GM13977 (cell line): Measurements from ENCODE around the gene CARD9.

Experiments
- DNase-seq: peaks from one replicate; pipeline ENCODE4 v3.0.0; 2012; ENCODE audit warnings: low spot score
- in situ Hi-C: fragments of 300-500 bp; cut with MboI; formaldehyde crosslinking; loops from one replicate; pipeline ENCODE4 v1.12.0; 2022; ENCODE audit warnings: low sequenced_read_pairs, low pct_unique_long_range_greater_than_20kb, mixed read lengths, inconsistent platforms; ENCODE audit not compliant: unreplicated experiment
- TF ChIP-seq, protein P1 (sequence below): IDR thresholded peaks from 2 replicates; pipeline ENCODE4 v1.5.1; 2012; ENCODE audit warnings: mild to moderate bottlenecking, control low read depth; ENCODE audit not compliant: insufficient read depth; ENCODE audit errors: extremely low read depth, missing control alignments

The CARD9 gene, protein sequence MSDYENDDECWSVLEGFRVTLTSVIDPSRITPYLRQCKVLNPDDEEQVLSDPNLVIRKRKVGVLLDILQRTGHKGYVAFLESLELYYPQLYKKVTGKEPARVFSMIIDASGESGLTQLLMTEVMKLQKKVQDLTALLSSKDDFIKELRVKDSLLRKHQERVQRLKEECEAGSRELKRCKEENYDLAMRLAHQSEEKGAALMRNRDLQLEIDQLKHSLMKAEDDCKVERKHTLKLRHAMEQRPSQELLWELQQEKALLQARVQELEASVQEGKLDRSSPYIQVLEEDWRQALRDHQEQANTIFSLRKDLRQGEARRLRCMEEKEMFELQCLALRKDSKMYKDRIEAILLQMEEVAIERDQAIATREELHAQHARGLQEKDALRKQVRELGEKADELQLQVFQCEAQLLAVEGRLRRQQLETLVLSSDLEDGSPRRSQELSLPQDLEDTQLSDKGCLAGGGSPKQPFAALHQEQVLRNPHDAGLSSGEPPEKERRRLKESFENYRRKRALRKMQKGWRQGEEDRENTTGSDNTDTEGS

DNA sequence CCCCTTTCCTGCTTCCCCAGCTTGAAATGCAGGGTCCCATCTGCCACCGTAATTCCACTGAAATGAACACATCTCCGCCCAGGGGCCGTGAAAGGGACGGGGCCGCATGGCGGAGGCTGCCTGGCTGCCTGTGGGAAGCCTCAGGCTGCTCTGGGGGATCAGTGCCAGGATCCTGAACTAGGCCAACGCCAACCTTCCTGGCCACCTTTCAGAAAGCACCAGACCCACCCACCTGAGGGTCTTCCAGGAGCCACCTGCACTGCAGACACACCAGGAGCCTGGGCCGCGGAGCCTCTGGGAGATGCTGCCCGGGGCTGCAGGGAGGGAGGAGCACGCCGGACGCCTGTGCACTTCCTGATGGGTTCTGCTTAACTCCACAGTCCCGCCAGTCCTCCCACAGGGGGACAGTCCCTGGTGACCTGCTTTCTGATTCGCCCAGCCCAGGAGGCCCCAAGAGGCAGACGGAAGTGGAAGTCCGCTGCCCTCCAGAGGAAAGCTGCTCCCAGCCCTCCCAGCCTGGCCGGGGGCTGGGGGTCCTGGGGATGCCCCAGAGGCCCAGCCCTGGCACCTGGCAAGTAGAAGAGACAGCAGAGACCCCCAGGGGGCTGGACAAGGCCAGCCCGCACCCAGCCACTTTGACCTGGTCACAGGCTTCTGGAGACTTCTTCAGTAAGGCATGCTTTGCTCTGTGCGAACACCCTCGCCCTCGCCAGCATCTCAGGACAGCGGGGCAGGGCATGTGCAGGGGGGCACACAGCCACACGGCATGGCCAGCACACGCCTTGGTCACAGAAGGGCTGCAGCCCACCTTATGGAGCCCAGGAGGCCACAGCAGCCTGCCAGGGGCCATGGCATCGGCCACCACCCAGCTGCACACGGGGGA lies at the start of gene CARD9:
CARD9 (minus strand) TSS at position 370 of the 883 bp plus-strand sequence. CDS start 1,591 bp downstream, outside the sequence.
- in situ Hi-C loops, result no loop called here
- DNase-seq, result peak; percentile 71
- TF ChIP-seq, protein P1, sequence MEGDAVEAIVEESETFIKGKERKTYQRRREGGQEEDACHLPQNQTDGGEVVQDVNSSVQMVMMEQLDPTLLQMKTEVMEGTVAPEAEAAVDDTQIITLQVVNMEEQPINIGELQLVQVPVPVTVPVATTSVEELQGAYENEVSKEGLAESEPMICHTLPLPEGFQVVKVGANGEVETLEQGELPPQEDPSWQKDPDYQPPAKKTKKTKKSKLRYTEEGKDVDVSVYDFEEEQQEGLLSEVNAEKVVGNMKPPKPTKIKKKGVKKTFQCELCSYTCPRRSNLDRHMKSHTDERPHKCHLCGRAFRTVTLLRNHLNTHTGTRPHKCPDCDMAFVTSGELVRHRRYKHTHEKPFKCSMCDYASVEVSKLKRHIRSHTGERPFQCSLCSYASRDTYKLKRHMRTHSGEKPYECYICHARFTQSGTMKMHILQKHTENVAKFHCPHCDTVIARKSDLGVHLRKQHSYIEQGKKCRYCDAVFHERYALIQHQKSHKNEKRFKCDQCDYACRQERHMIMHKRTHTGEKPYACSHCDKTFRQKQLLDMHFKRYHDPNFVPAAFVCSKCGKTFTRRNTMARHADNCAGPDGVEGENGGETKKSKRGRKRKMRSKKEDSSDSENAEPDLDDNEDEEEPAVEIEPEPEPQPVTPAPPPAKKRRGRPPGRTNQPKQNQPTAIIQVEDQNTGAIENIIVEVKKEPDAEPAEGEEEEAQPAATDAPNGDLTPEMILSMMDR, result no peak

DNA sequence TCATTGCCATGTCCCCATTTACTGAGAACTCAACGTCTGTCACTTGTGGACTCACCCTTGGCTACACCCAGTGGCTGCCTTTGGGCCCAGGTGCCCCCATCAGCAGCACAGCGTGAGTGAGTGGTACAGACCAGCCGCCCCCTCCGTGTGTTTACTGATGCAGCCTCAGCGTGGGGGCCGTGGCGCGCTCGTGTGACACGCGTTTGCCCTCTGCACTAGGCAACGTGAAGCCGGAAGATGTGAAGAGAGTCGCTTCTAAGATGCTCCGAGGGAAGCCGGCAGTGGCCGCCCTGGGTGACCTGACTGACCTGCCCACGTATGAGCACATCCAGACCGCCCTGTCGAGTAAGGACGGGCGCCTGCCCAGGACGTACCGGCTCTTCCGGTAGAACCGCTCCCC lies 49.4 kb upstream of the CARD9 start:
- TF ChIP-seq, protein P1, result no peak
- in situ Hi-C loops, result no loop called here
- DNase-seq, result no peak

DNA sequence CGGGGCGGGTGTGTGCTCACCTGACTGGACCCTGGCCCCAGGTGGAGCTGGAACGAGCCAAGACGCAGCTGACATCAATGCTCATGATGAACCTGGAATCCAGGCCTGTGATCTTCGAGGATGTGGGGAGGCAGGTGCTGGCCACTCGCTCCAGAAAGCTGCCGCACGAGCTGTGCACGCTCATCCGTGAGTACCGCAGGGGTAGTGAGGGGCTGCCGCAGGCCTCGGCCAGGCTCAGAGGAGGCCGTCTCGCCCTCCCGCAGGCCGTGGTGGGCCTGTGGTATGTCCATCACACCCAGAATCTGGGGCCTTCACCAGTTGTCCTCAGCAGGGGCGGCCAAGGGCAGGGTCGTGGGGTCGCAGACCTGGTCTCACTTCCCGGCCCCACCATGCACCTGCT lies 48.3 kb upstream of the CARD9 start:
- in situ Hi-C loops, result no loop called here
- no peak for DNase-seq
- TF ChIP-seq, protein P1, result no peak

DNA sequence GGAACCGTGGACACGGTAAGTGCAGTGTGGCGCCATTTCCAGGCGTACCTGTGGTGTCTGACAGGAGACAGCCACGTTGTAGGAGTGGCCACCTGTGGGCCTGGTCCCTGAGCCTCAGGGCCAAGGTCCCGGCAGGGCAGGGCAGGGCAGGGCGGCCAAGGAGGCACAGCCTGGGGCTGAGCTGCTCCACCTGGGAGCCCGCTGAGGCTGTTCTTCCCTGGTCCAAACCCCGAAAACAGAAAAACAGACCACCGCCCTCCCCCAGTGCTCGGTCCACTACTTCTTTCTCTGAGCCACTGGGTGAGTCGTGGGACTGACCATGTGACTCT lies 45.6 kb upstream of the CARD9 start:
- no peak for DNase-seq
- in situ Hi-C loops, result no loop called here
- TF ChIP-seq, protein P1, result no peak

DNA sequence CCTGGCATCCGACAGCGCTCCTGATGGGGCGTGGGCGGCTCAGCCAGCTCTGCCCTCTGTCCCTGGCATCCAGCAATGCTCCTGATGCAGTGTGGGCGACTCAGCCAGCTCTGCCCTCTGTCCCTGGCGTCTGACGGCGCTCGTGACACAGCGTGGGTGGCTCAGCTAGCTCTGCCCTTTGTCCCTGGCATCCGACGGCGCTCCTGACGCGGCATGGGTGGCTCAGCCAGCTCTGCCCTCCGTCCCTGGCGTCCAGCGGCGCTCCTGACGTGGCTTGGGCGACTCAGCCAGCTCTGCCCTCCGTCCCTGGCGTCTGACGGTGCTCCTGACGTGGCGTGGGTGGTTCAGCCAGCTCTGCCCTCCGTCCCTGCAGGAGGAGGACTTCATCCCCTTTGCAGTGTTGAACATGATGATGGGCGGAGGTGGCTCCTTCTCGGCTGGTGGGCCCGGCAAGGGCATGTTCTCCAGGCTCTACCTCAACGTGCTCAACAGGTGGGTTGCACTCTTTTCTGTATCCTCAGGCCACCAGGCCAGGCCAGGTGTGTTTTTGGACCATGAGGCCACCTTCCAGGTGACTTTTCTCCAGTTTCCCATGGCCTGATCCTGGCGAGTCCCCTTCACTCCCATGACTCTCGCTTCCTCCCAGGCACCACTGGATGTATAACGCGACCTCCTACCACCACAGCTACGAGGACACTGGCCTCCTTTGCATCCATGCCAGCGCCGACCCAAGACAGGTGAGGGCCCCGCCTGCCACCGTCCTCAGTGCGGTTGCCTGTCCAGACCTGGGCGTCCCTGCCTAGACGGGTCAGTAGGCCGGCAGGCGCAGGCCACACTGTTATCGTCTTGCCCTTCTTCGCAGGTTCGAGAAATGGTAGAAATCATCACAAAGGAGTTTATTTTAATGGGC lies 45.0 kb upstream of the CARD9 start:
- in situ Hi-C loops, result no loop called here
- TF ChIP-seq, protein P1, result no peak
- DNase-seq, result no peak

DNA sequence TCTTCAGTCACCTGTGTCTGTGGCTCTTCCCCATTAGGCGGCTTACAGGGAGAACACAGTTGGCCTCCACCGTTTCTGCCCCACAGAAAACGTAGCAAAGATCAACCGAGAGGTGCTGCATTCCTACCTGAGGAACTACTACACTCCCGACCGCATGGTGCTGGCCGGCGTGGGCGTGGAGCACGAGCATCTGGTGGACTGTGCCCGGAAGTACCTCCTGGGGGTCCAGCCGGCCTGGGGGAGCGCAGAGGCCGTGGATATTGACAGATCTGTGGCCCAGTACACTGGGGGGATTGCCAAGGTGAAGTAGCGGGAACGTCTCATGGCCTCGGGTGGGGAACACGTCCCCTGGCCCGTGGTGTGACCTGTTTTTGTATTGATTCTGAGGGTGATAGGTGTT lies 43.4 kb upstream of the CARD9 start:
- in situ Hi-C loops, result no loop called here
- DNase-seq, result no peak
- TF ChIP-seq, protein P1, result no peak
